SK-N-MC (cell line): ENCODE data around the gene IGFN1.

Experiments
- EZH2 ChIP-seq: fragments of 200-600 bp; sonication (generic); IDR thresholded peaks from one replicate; pipeline ENCODE4 v1.6.1; 2017; ENCODE audit warnings: antibody characterized with exemption
- FOXP2 ChIP-seq: optimal IDR thresholded peaks from 2 replicates; pipeline ENCODE3; 2011; ENCODE audit warnings: mild to moderate bottlenecking, moderate library complexity; ENCODE audit not compliant: insufficient read depth; ENCODE audit errors: extremely low read length, control extremely low read depth
- POLR2AphosphoS5 ChIP-seq: IDR thresholded peaks from 2 replicates; pipeline ENCODE4 v1.6.1; 2012; ENCODE audit warnings: mild to moderate bottlenecking, low read depth, low read length, borderline replicate concordance

- TF ChIP-seq EZH2 (no peak), POLR2AphosphoS5 (no peak), FOXP2 (no peak)
Observed at GRCh38 chr1:201268604-201269151, 78.1 kb downstream of the IGFN1 start.
